Measurements from ENCODE around the gene AAMDC. TPM values are rescaled to one million over a fixed set of nuclear protein-coding genes. Genes with fewer than 3 reads are reported as not detected.
"Not testable (repeated sequence)": the region's sequence is repeated elsewhere in the genome, so short reads cannot be mapped to it uniquely, and the experiment has no call there.

Gene AAMDC
- total RNA-seq, 1 experiment from 2014 or later: 15.7 TPM

- no peak overlapping the region for H3K27ac ChIP-seq (ENCODE audit: low read depth, low read length, poor library complexity, severe bottlenecking)
- CTCF ChIA-PET: no interaction called here
Observed at GRCh38 chr11:77908835-77909234, 87.9 kb downstream of the AAMDC start.

DNA sequence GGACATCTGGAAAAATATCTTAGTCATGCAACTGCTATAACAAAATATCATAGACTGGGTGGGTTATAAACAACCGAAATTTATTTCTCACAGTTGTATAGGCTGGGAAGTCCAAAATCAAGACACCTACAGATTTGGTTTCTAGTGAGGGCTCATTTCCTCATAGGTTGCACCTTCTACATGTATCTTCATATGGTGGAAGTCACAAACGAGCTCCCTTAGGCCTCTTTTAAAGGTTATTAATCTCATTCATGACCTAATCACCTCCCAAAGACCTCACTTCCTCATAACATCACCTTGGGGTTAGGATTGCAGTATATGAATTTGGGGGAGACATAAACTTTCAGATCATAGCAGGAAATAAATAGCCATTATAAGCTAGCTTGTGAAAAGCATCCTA, 88.3 kb downstream of the AAMDC start:
- H3K9me3 ChIP-seq (ENCODE audit: low read depth, low read length, poor library complexity, severe bottlenecking): no peaks in the 10 kb centered on the region
- ChIA-PET POLR2A (ENCODE audit: low non-redundant PET) (no interaction called here), CTCF (no interaction called here)
- H3K4me3 ChIP-seq (ENCODE audit: low read depth, low read length, poor library complexity, severe bottlenecking): no peak overlapping the region
- intact Hi-C loops (cut with micrococcal nuclease; ENCODE audit: unreplicated experiment): no loop called here
- BruUV-seq (replicated peaks): no TSS peak
- TF ChIP-seq CTCF (conservative IDR thresholded peaks at IDR 0.05; ENCODE audit: low read depth, low read length) (no peak), EZH2 (IDR thresholded peaks at IDR 0.05; ENCODE audit: borderline replicate concordance, low read depth, low read length, poor library complexity, severe bottlenecking) (no peak)
- H3K27me3 ChIP-seq (replicated peaks; ENCODE audit: insufficient read depth, low read depth, low read length, poor library complexity): no peaks in the 10 kb centered on the region
- no peak for DNase-seq (ENCODE audit: low spot score)
- no peak overlapping the region for H3K27ac ChIP-seq (ENCODE audit: low read depth, low read length, poor library complexity, severe bottlenecking)
- H3K36me3 ChIP-seq (ENCODE audit: insufficient read depth, low read length, poor library complexity, severe bottlenecking): peaks cover 9% of the 10 kb centered on the region
- peaks cover 16% of the 10 kb centered on the region for H3K4me1 ChIP-seq (ENCODE audit: insufficient read depth, low read length, poor library complexity, severe bottlenecking)

More at GRCh38 chr11:77908835-77909234, 87.9 kb downstream of the AAMDC start:
- H3K9me3 ChIP-seq (ENCODE audit: low read depth, low read length, poor library complexity, severe bottlenecking): no peaks in the 10 kb centered on the region
- TF ChIP-seq EZH2 (IDR thresholded peaks at IDR 0.05; ENCODE audit: borderline replicate concordance, low read depth, low read length, poor library complexity, severe bottlenecking) (no peak), CTCF (conservative IDR thresholded peaks at IDR 0.05; ENCODE audit: low read depth, low read length) (no peak)
- DNase-seq (ENCODE audit: low spot score): no peak
- no peaks in the 10 kb centered on the region for H3K27me3 ChIP-seq (replicated peaks; ENCODE audit: insufficient read depth, low read depth, low read length, poor library complexity)
- no TSS peak for BruUV-seq (replicated peaks)
- peaks cover 11% of the 10 kb centered on the region for H3K4me1 ChIP-seq (ENCODE audit: insufficient read depth, low read length, poor library complexity, severe bottlenecking)
- H3K36me3 ChIP-seq (ENCODE audit: insufficient read depth, low read length, poor library complexity, severe bottlenecking): peaks cover 9% of the 10 kb centered on the region
- intact Hi-C loops (cut with micrococcal nuclease; ENCODE audit: unreplicated experiment): no loop called here
- H3K4me3 ChIP-seq (ENCODE audit: low read depth, low read length, poor library complexity, severe bottlenecking): no peak overlapping the region
- POLR2A ChIA-PET (ENCODE audit: low non-redundant PET): no interaction called here

DNA sequence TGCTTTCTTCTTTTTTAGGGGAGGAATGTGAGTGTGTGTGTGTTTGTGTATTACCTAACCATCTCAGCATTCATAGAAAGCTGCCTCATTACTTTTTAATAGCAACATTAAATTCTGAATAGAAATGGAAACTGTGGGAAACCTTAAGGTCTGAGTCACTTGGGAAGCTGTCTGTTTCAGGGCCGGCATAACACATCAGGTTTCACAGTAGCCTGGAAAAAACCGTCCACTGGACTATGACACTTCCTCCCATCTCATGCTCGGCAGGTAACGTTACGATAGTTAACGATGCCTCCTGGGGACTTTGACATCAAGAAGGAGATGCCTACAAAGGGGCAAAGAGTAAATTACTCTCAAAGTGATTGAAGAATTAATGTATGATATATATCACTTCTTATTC, 89.9 kb downstream of the AAMDC start:
- intact Hi-C loops (cut with micrococcal nuclease; ENCODE audit: unreplicated experiment): not testable (repeated sequence)

GRCh38 chr11:77913608-77914306, 92.8 kb downstream of the AAMDC start:
- Histone ChIP-seq H3K27ac (ENCODE audit: low read depth, low read length, poor library complexity, severe bottlenecking) (peak overlapping the region; percentile 53), H3K4me1 (ENCODE audit: insufficient read depth, low read length, poor library complexity, severe bottlenecking) (peaks cover 25% of the 10 kb centered on the region)
- H3K36me3 ChIP-seq (ENCODE audit: insufficient read depth, low read length, poor library complexity, severe bottlenecking); H3K9me3 ChIP-seq (ENCODE audit: low read depth, low read length, poor library complexity, severe bottlenecking); H3K27me3 ChIP-seq (replicated peaks; ENCODE audit: insufficient read depth, low read depth, low read length, poor library complexity); DNase-seq (ENCODE audit: low spot score); POLR2A ChIA-PET (ENCODE audit: low non-redundant PET); H3K4me3 ChIP-seq (ENCODE audit: low read depth, low read length, poor library complexity, severe bottlenecking); BruUV-seq (replicated peaks); CTCF ChIA-PET; intact Hi-C loops (cut with micrococcal nuclease; ENCODE audit: unreplicated experiment): not testable (repeated sequence)

More for the DNA sequence above, 89.9 kb downstream of the AAMDC start:
- peaks cover 25% of the 10 kb centered on the region for H3K4me1 ChIP-seq (ENCODE audit: insufficient read depth, low read length, poor library complexity, severe bottlenecking)
- H3K27me3 ChIP-seq (replicated peaks; ENCODE audit: insufficient read depth, low read depth, low read length, poor library complexity); H3K4me3 ChIP-seq (ENCODE audit: low read depth, low read length, poor library complexity, severe bottlenecking); H3K9me3 ChIP-seq (ENCODE audit: low read depth, low read length, poor library complexity, severe bottlenecking); CTCF ChIA-PET; DNase-seq (ENCODE audit: low spot score); H3K27ac ChIP-seq (ENCODE audit: low read depth, low read length, poor library complexity, severe bottlenecking); POLR2A ChIA-PET (ENCODE audit: low non-redundant PET); BruUV-seq (replicated peaks); H3K36me3 ChIP-seq (ENCODE audit: insufficient read depth, low read length, poor library complexity, severe bottlenecking): not testable (repeated sequence)

DNA sequence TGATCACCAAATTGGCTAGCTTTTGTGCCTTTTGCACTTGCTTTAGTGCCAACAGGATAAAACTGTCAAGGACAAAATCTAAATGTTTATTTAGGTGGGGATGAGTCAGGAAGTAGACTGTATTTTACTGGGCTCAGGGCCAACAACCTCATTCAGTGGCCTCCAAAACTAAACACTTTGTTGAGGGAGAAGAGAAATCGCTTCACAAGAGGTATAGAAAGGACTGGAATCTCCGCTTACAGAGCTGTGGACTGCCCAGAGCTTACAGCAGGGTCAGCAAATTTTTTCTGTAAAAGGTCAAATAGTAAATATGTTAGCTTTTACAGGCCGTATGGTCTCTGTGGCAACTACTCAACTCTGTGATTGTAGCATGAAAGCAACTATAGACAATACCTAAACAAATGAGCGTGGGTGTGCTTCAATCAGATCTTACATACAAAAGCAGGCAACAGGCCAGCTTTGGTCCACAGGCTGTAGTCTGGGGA, 93.4 kb downstream of the AAMDC start:
- CTCF ChIA-PET; H3K27me3 ChIP-seq (replicated peaks; ENCODE audit: insufficient read depth, low read depth, low read length, poor library complexity); H3K4me3 ChIP-seq (ENCODE audit: low read depth, low read length, poor library complexity, severe bottlenecking); BruUV-seq (replicated peaks); H3K9me3 ChIP-seq (ENCODE audit: low read depth, low read length, poor library complexity, severe bottlenecking); POLR2A ChIA-PET (ENCODE audit: low non-redundant PET); intact Hi-C loops (cut with micrococcal nuclease; ENCODE audit: unreplicated experiment); H3K36me3 ChIP-seq (ENCODE audit: insufficient read depth, low read length, poor library complexity, severe bottlenecking): not testable (repeated sequence)
- DNase-seq (ENCODE audit: low spot score): peak; percentile 72
- peaks cover 25% of the 10 kb centered on the region for H3K4me1 ChIP-seq (ENCODE audit: insufficient read depth, low read length, poor library complexity, severe bottlenecking)
- H3K27ac ChIP-seq (ENCODE audit: low read depth, low read length, poor library complexity, severe bottlenecking): peak overlapping the region; percentile 53

GRCh38 chr11:77917713-77918112, 96.8 kb downstream of the AAMDC start:
- H3K27ac ChIP-seq (ENCODE audit: low read depth, low read length, poor library complexity, severe bottlenecking); CTCF ChIA-PET; DNase-seq (ENCODE audit: low spot score); H3K4me3 ChIP-seq (ENCODE audit: low read depth, low read length, poor library complexity, severe bottlenecking); H3K36me3 ChIP-seq (ENCODE audit: insufficient read depth, low read length, poor library complexity, severe bottlenecking); H3K9me3 ChIP-seq (ENCODE audit: low read depth, low read length, poor library complexity, severe bottlenecking); intact Hi-C loops (cut with micrococcal nuclease; ENCODE audit: unreplicated experiment); POLR2A ChIA-PET (ENCODE audit: low non-redundant PET); H3K27me3 ChIP-seq (replicated peaks; ENCODE audit: insufficient read depth, low read depth, low read length, poor library complexity); BruUV-seq (replicated peaks): not testable (repeated sequence)
- H3K4me1 ChIP-seq (ENCODE audit: insufficient read depth, low read length, poor library complexity, severe bottlenecking): peaks cover 16% of the 10 kb centered on the region
